A549 (cell line): ENCODE measurements around the gene RAG2. TPM values are rescaled to one million over a fixed set of nuclear protein-coding genes. Genes with fewer than 3 reads are reported as not detected.

ENCODE experiments used
- ATAC-seq, 2 experiments: fragments of 200-7000 bp in 1 of 2; fragments of >200 bp in 1 of 2; cut with Nextera tagmentation in 1 of 2; cut with Tn5 transposase in 1 of 2; 3 replicates each; pipeline versions ENCODE4 v1.8.0 to v1.9.1; 2018 to 2020; ENCODE audit warnings: mild to moderate bottlenecking in 1 of 2, moderate library complexity in 1 of 2
- CTCF ChIA-PET: fragments of 300-600 bp; sonication (Branson Sonifier 250); formaldehyde crosslinking; extraction: SDS; loops from one replicate; lab custom pipeline; 2021; ENCODE audit warnings: antibody characterized with exemption, inconsistent platforms; lab: Yijun Ruan, JAX
- POLR2A ChIA-PET: fragments of 350-600 bp; formaldehyde crosslinking; extraction: SDS; loops from one replicate; lab custom pipeline; 2021; ENCODE audit warnings: antibody characterized with exemption, inconsistent platforms; lab: Yijun Ruan, JAX
- DNase-seq, 2 experiments: peaks; one replicate each; pipeline versions ENCODE4 v3.0.0 to v3.0.0-alpha.2; 2011 to 2016; ENCODE audit warnings: low read depth in 1 of 2, low spot score in 1 of 2
- FAIRE-seq: peaks from 2 replicates; lab custom pipeline; 2011; peaks lifted over from hg19 to GRCh38; lab: Jason Lieb, UNC
- H3K27ac ChIP-seq, 2 experiments: fragments of >200 bp; sonication (Bioruptor Twin); formaldehyde crosslinking; 3 replicates each; pipeline ENCODE4 v1.5.1; 2016 to 2017
- H3K4me1 ChIP-seq: fragments of >200 bp; sonication (Bioruptor Twin); formaldehyde crosslinking; 3 replicates; pipeline ENCODE4 v1.6.1; 2016
- H3K4me2 ChIP-seq: fragments of >200 bp; sonication (Bioruptor Twin); formaldehyde crosslinking; 3 replicates; pipeline ENCODE4 v1.6.1; 2016
- H3K4me3 ChIP-seq: fragments of >200 bp; sonication (Bioruptor Twin); formaldehyde crosslinking; 3 replicates; pipeline ENCODE4 v1.5.1; 2016
- H3K9me3 ChIP-seq: fragments of >200 bp; sonication (Bioruptor Twin); formaldehyde crosslinking; 3 replicates; pipeline ENCODE4 v1.6.1; 2016
- BCL3 ChIP-seq: fragments of >200 bp; sonication (Bioruptor Twin); formaldehyde crosslinking; IDR thresholded peaks from 3 replicates; pipeline ENCODE4 v1.6.1; 2016
- BHLHE40 ChIP-seq: IDR thresholded peaks from 2 replicates; pipeline ENCODE4 v1.6.1; 2012; ENCODE audit warnings: low read depth, low read length, inconsistent platforms
- CBX8 ChIP-seq: fragments of 200-600 bp; sonication (generic); IDR thresholded peaks from 2 replicates; pipeline ENCODE4 v1.6.1; 2016
- CEBPB ChIP-seq, 2 experiments: fragments of >200 bp in 1 of 2; sonication (Bioruptor Twin) in 1 of 2; formaldehyde crosslinking in 1 of 2; IDR thresholded peaks; 2 replicates each; pipeline ENCODE4 v1.6.1; 2012 to 2016
- CHD2 ChIP-seq: fragments of 150-350 bp; IDR thresholded peaks from 2 replicates; pipeline ENCODE4 v1.6.1; 2014; ENCODE audit warnings: low read length; ENCODE audit not compliant: partially characterized antibody
- EHF ChIP-seq: fragments of 250-450 bp; sonication (Bioruptor Pico); IDR thresholded peaks from 2 replicates; pipeline ENCODE4 v1.5.0; 2020; ENCODE audit warnings: mild to moderate bottlenecking
- EHMT2 ChIP-seq: fragments of 200-600 bp; sonication (generic); IDR thresholded peaks from 2 replicates; pipeline ENCODE4 v1.6.1; 2016; ENCODE audit warnings: antibody characterized with exemption, low read depth, mild to moderate bottlenecking, moderate library complexity
- EP300 ChIP-seq, 2 experiments: fragments of >200 bp; sonication (Bioruptor Twin); formaldehyde crosslinking; IDR thresholded peaks; 2 replicates in 1 of 2; 3 replicates in 1 of 2; pipeline ENCODE4 v1.6.1; 2016 to 2017
- ESRRA ChIP-seq: fragments of 150-350 bp; IDR thresholded peaks from 2 replicates; pipeline ENCODE4 v1.6.1; 2014; ENCODE audit warnings: mild to moderate bottlenecking, low read length, borderline replicate concordance
- FOSB ChIP-seq: fragments of 250-450 bp; sonication (Bioruptor Pico); IDR thresholded peaks from 2 replicates; pipeline ENCODE4 v1.5.0; 2020; ENCODE audit warnings: mild to moderate bottlenecking, moderate library complexity
- FOSL2 ChIP-seq, 2 experiments: fragments of 450-650 bp in 1 of 2; fragments of >200 bp in 1 of 2; sonication (Bioruptor Twin) in 1 of 2; formaldehyde crosslinking; IDR thresholded peaks; 2 replicates each; pipeline versions ENCODE4 v1.5.0 to v1.6.1; 2016 to 2020; ENCODE audit warnings: mild to moderate bottlenecking in 1 of 2, moderate library complexity in 1 of 2
- FOXS1 ChIP-seq: fragments of 250-450 bp; sonication (Bioruptor Pico); IDR thresholded peaks from 2 replicates; pipeline ENCODE4 v1.5.0; 2020; ENCODE audit warnings: mild to moderate bottlenecking, moderate library complexity
- HEYL ChIP-seq: fragments of 250-450 bp; sonication (Bioruptor Pico); IDR thresholded peaks from 2 replicates; pipeline ENCODE4 v1.8.0; 2021; ENCODE audit warnings: mild to moderate bottlenecking, moderate library complexity
- HOXA7 ChIP-seq: fragments of 250-450 bp; sonication (Bioruptor Pico); IDR thresholded peaks from 2 replicates; pipeline ENCODE4 v1.5.0; 2020; ENCODE audit warnings: mild to moderate bottlenecking, moderate library complexity
- HOXB13 ChIP-seq: fragments of 250-450 bp; sonication (Bioruptor Pico); IDR thresholded peaks from 2 replicates; pipeline ENCODE4 v1.5.0; 2020; ENCODE audit warnings: low read depth, mild to moderate bottlenecking, moderate library complexity
- HOXB5 ChIP-seq: fragments of 250-450 bp; sonication (Bioruptor Pico); IDR thresholded peaks from 2 replicates; pipeline ENCODE4 v1.5.0; 2020; ENCODE audit warnings: mild to moderate bottlenecking, moderate library complexity
- KDM1A ChIP-seq: fragments of 200-600 bp; sonication (generic); IDR thresholded peaks from 2 replicates; pipeline ENCODE4 v1.6.1; 2016; ENCODE audit warnings: low read depth, mild to moderate bottlenecking
- MYC ChIP-seq: IDR thresholded peaks from 2 replicates; pipeline ENCODE4 v1.6.1; 2012; ENCODE audit warnings: mild to moderate bottlenecking, inconsistent platforms, low read length, improper control_type of control experiment, borderline replicate concordance
- NFE2L2 ChIP-seq: fragments of 150-350 bp; conservative IDR thresholded peaks from 2 replicates; pipeline ENCODE4 v1.6.1; 2014; ENCODE audit warnings: low read length
- NR3C1 ChIP-seq: fragments of >200 bp; sonication (Bioruptor Twin); formaldehyde crosslinking; IDR thresholded peaks from 3 replicates; pipeline ENCODE4 v1.6.1; 2017
- PHF8 ChIP-seq: fragments of 200-600 bp; sonication (generic); IDR thresholded peaks from 2 replicates; pipeline ENCODE4 v1.6.1; 2016; ENCODE audit warnings: low read depth, mild to moderate bottlenecking, antibody characterized with exemption, moderate library complexity, borderline replicate concordance
- POLR2A ChIP-seq: IDR thresholded peaks from 2 replicates; pipeline ENCODE4 v1.6.1; 2012; ENCODE audit warnings: mild to moderate bottlenecking, low read length
- POLR2AphosphoS2 ChIP-seq: conservative IDR thresholded peaks from 2 replicates; pipeline ENCODE4 v1.6.1; 2012; ENCODE audit warnings: low read length, improper control_type of control experiment, inconsistent platforms
- RAD21 ChIP-seq, 2 experiments: fragments of >200 bp in 1 of 2; sonication (Bioruptor Twin) in 1 of 2; formaldehyde crosslinking in 1 of 2; IDR thresholded peaks in 1 of 2; conservative IDR thresholded peaks in 1 of 2; 2 replicates in 1 of 2; 3 replicates in 1 of 2; pipeline ENCODE4 v1.6.1; 2012 to 2018; ENCODE audit warnings: inconsistent platforms in 1 of 2
- RARB ChIP-seq: fragments of 250-450 bp; sonication (Bioruptor Pico); IDR thresholded peaks from 2 replicates; pipeline ENCODE4 v1.8.0; 2021; ENCODE audit warnings: mild to moderate bottlenecking, moderate library complexity
- RCOR1 ChIP-seq: fragments of 150-350 bp; IDR thresholded peaks from 2 replicates; pipeline ENCODE4 v1.6.1; 2014; ENCODE audit warnings: antibody characterized with exemption, low read length, low read depth
- RFX5 ChIP-seq: fragments of 450-650 bp; IDR thresholded peaks from 2 replicates; pipeline ENCODE4 v1.7.1; 2014; ENCODE audit warnings: antibody characterized with exemption, mild to moderate bottlenecking, moderate library complexity
- RNF2 ChIP-seq: fragments of 200-600 bp; sonication (generic); IDR thresholded peaks from 2 replicates; pipeline ENCODE4 v1.6.1; 2016; ENCODE audit warnings: low read depth, mild to moderate bottlenecking, antibody characterized with exemption, moderate library complexity, borderline replicate concordance
- SMC3 ChIP-seq: fragments of >200 bp; sonication (Bioruptor Twin); formaldehyde crosslinking; IDR thresholded peaks from 3 replicates; pipeline ENCODE4 v1.6.1; 2018; ENCODE audit warnings: inconsistent platforms
- SREBF2 ChIP-seq: fragments of 450-650 bp; IDR thresholded peaks from 2 replicates; pipeline ENCODE4 v1.6.1; 2014; ENCODE audit warnings: mild to moderate bottlenecking, moderate library complexity
- TFCP2L1 ChIP-seq: fragments of 250-450 bp; sonication (Bioruptor Pico); IDR thresholded peaks from 2 replicates; pipeline ENCODE4 v1.5.0; 2021; ENCODE audit warnings: mild to moderate bottlenecking
- ZFP36 ChIP-seq: fragments of 450-650 bp; IDR thresholded peaks from 2 replicates; pipeline ENCODE4 v1.6.1; 2014; ENCODE audit warnings: borderline replicate concordance; ENCODE audit not compliant: partially characterized antibody
- ZNF302 ChIP-seq: fragments of 250-450 bp; sonication (Bioruptor Pico); IDR thresholded peaks from 2 replicates; pipeline ENCODE4 v1.9.0; 2021; ENCODE audit warnings: inconsistent platforms, mild to moderate bottlenecking, moderate library complexity
- ZSCAN20 ChIP-seq: fragments of 250-450 bp; sonication (Bioruptor Pico); IDR thresholded peaks from 2 replicates; pipeline ENCODE4 v1.8.0; 2022; ENCODE audit warnings: mild to moderate bottlenecking, moderate library complexity
- WGBS: methylation state at CpG from one replicate; pipeline ENCODE4 v1.1.6; 2017; ENCODE audit errors: missing lambda C conversion rate; 5-methylcytosine and 5-hydroxymethylcytosine counted together
- polyA plus RNA-seq, 4 experiments: library from polyadenylated mRNA; depleted of rRNA in 3 of 4; stranded (reverse); fragments of >200 nt; fragmentation: RNase III in 1 of 4; extraction: RNeasy Plus Mini Kit Qiagen cat#74134 plus additional on column Dnase treatment in 1 of 4; gene quantifications; 2 replicates in 3 of 4; 3 replicates in 1 of 4; pipeline ENCODE4 v1.2.3, GENCODE V29; 2011 to 2017
- TF ChIP-seq, protein P1 (sequence below): IDR thresholded peaks from 2 replicates; pipeline ENCODE4 v1.6.1; 2012
- TF ChIP-seq, protein P2 (sequence below): fragments of >200 bp; sonication (Bioruptor Twin); formaldehyde crosslinking; IDR thresholded peaks from 2 replicates; pipeline ENCODE4 v1.6.1; 2016

The RAG2 gene
- polyA plus RNA-seq, 2 of the 4 experiments (the other 2 are of a cell fraction) = not detected

DNA sequence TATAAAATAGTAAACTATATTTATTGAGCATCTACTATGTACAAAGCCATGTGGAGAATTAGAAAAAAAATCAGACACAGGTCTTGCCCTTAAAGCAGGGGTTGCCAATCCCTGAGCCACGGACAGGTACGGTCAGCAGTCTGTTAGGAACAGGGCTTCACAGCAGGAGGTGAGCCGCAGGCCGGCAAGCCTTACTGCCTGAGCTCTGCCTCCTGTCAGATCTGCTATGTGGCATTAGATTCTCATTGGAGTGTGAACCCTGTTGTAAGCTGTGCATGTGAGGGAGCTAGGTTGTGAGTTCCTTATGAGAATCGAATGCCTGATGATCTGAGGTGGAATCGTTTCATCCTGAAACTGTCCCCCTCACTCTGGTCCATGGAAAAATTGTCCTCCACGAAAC, 2.1 kb upstream of the RAG2 start:
- Histone ChIP-seq H3K4me3 (no peak overlapping the region), H3K27ac (no peak overlapping the region), H3K4me1 (peaks cover 3% of the 10 kb centered on the region; the same call in 1 of the 3 replicates), H3K4me2 (no peak overlapping the region), H3K9me3 (no peaks in the 10 kb centered on the region)
- ChIA-PET CTCF (no interaction called here), POLR2A (no interaction called here)
- DNase-seq (no peak), ATAC-seq (no peak), FAIRE-seq (no peak)
- TF ChIP-seq ZFP36 (no peak), FOSB (no peak), PHF8 (no peak), CEBPB (IDR thresholded peaks at IDR 0.05) (no peak), NR3C1 (no peak), RARB (no peak), SMC3 (no peak), HOXB13 (CRISPR knock-in tag) (no peak), HOXA7 (no peak), FOXS1 (CRISPR knock-in tag) (no peak)
- TF ChIP-seq, protein P1, sequence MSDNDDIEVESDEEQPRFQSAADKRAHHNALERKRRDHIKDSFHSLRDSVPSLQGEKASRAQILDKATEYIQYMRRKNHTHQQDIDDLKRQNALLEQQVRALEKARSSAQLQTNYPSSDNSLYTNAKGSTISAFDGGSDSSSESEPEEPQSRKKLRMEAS = no peak
- WGBS = 77% methylated on average over 7 of the region's 7 CpGs

DNA sequence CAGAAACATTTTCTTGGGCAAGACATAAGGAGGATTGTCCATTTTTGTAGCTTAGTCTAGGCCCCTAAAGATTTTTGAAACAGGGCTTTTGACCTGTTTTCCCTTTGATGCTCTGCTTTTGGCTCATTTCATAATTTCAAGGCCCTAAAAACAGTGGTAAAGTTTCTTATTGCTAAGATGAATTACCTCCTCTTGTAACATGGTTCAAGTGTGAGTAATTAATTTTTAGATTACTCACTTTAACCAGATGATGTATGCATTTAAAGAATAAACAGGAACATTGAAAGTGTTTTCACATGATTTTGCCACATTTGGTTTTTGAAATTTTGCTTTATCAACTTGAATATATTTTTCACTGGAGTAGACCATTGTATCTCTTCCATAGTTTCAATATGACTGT, 1.2 kb downstream of the RAG2 start:
- H3K4me1 ChIP-seq = peaks cover 5% of the 10 kb centered on the region; the same call in 1 of the 3 replicates
- no peak for ATAC-seq
- H3K4me2 ChIP-seq = no peak overlapping the region
- FAIRE-seq = no peak
- no peak overlapping the region for H3K27ac ChIP-seq
- TF ChIP-seq ZNF302 (CRISPR knock-in tag) (no peak), RARB (no peak), POLR2AphosphoS2 (no peak), MYC (no peak), RFX5 (no peak)
- ChIA-PET CTCF (no interaction called here), POLR2A (no interaction called here)
- no peak overlapping the region for H3K4me3 ChIP-seq
- DNase-seq = no peak
- H3K9me3 ChIP-seq = no peaks in the 10 kb centered on the region

DNA sequence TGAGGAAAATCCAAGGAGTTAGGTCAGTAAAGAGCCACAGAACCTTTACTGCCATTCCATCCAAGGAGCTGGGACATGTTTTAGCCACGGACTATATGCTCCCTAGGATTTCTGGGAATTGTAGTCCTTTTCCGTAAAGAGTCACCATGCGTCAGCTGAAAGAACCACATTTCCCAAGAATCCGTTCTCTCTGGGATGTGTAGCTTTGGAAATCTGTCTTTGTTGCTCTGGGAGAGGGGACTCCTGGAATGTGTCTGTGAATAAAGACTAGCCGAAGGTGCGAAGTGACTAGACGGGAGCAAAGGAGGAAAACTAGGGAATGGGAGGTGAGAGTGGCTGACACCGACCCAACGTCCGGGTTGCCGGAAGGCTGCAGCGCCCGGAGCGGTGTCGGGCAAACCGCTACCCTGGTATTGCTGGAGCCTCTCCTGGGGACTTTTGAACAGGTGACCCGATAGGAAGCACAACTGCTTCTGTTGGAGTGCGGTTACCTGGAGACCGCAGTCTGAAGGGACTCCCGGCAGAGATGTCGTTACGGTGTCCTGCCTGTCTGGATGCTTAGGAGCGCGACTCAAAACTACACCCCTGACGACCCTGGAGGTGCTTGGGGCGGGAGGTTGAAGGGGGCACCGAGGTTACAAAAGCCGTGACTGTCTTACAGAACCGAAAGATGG, 3.6 kb downstream of the RAG2 start, which contains the start of gene IFTAP:
Gene IFTAP, plus strand, starts transcription at position 187 of the 674 bp plus-strand sequence. CDS start 15,602 bp downstream, outside the sequence.
- POLR2A ChIA-PET = no interaction called here
- Histone ChIP-seq H3K4me3 (peak within 1 kb of the TSS; percentile 71), H3K27ac (peak within 1 kb of the TSS; percentile 72 to 79), H3K9me3 (no peaks in the 10 kb centered on the region), H3K4me1 (peaks cover 5% of the 10 kb centered on the region; the same call in 1 of the 3 replicates), H3K4me2 (peak within 1 kb of the TSS; percentile 77)
- CTCF ChIA-PET = interaction anchor here (2.2 kb wide), 1 partner anchor 30 kb away, joined by 6 read pairs; no protein-coding TSS in a partner anchor
- FAIRE-seq (peak; percentile 97), DNase-seq (peak; percentile 85 to 90), ATAC-seq (peak; percentile 100)
- WGBS = 4% methylated on average over 24 of the region's 29 CpGs
- TF ChIP-seq HOXA7 = no peak
- TF ChIP-seq RCOR1 = no peak
- TF ChIP-seq POLR2AphosphoS2 = no peak
- TF ChIP-seq HOXB5 (CRISPR knock-in tag) = no peak
- TF ChIP-seq, protein P2, sequence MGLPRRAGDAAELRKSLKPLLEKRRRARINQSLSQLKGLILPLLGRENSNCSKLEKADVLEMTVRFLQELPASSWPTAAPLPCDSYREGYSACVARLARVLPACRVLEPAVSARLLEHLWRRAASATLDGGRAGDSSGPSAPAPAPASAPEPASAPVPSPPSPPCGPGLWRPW = no peak
- 0 out of 3 replicates have a peak, but pooled peaks have one; percentile 55 for TF ChIP-seq BCL3
- no peak for TF ChIP-seq RAD21 (conservative IDR thresholded peaks at IDR 0.05 in 1 of 2, IDR thresholded peaks at IDR 0.05 in 1 of 2)
- no peak for TF ChIP-seq NR3C1
- no peak for TF ChIP-seq KDM1A
- no peak for TF ChIP-seq NFE2L2
- TF ChIP-seq TFCP2L1 = no peak
- no peak for TF ChIP-seq SREBF2
- no peak for TF ChIP-seq EHMT2
- TF ChIP-seq POLR2A = peak; percentile 34
- no peak for TF ChIP-seq CHD2
- no peak for TF ChIP-seq ESRRA
- peak; percentile 56; the same call in 1 of the 2 replicates for TF ChIP-seq PHF8
- TF ChIP-seq EP300 (IDR thresholded peaks at IDR 0.05) = no peak
- TF ChIP-seq, protein P1 = peak; percentile 75
- no peak for TF ChIP-seq EHF (CRISPR knock-in tag)
- TF ChIP-seq RNF2 = no peak
- TF ChIP-seq ZNF302 (CRISPR knock-in tag) = no peak
- TF ChIP-seq HEYL (CRISPR knock-in tag) = no peak
- TF ChIP-seq FOSL2 (IDR thresholded peaks at IDR 0.05) = no peak
- peak; percentile 57 for TF ChIP-seq FOSL2 (CRISPR knock-in tag; IDR thresholded peaks at IDR 0.05)
- no peak for TF ChIP-seq BHLHE40
- TF ChIP-seq CBX8 = no peak
- no peak for TF ChIP-seq ZSCAN20 (CRISPR knock-in tag)
- no peak for TF ChIP-seq FOSB
- TF ChIP-seq FOXS1 (CRISPR knock-in tag) = peak; percentile 54; the same call in 1 of the 2 replicates
